Smooth muscle cell (in vitro differentiated cells): ENCODE measurements around the gene NAGK. TPM values are rescaled to one million over a fixed set of nuclear protein-coding genes. Genes with fewer than 3 reads are reported as not detected.

Experiments
- DNase-seq: peaks from one replicate; lab custom pipeline; 2025; ENCODE audit not compliant: unreplicated experiment; lab: John Stamatoyannopoulos, UW
- H2AFZ ChIP-seq: fragments of 200-600 bp; sonication (generic); 2 replicates; pipeline ENCODE4 v1.6.0; 2016; ENCODE audit warnings: antibody characterized with exemption, low read depth, mild to moderate bottlenecking
- H3F3A ChIP-seq: fragments of 200-600 bp; sonication (generic); 2 replicates; pipeline ENCODE4 v1.6.0; 2017; ENCODE audit warnings: antibody characterized with exemption, low read depth
- H3K27ac ChIP-seq: fragments of 200-600 bp; sonication (generic); 2 replicates; pipeline ENCODE4 v1.5.1; 2016; ENCODE audit warnings: low read depth, mild to moderate bottlenecking
- H3K27me3 ChIP-seq: fragments of 200-600 bp; sonication (generic); 2 replicates; pipeline ENCODE4 v1.6.1; 2016; ENCODE audit warnings: low read depth, mild to moderate bottlenecking
- H3K36me3 ChIP-seq: fragments of 200-600 bp; sonication (generic); 2 replicates; pipeline ENCODE4 v1.5.1; 2016; ENCODE audit warnings: low read depth
- H3K4me1 ChIP-seq: fragments of 200-600 bp; sonication (generic); 2 replicates; pipeline ENCODE4 v1.5.1; 2016; ENCODE audit warnings: low read depth
- H3K4me2 ChIP-seq: fragments of 200-600 bp; sonication (generic); 2 replicates; pipeline ENCODE4 v1.6.0; 2016; ENCODE audit warnings: mild to moderate bottlenecking
- H3K4me3 ChIP-seq: fragments of 200-600 bp; sonication (generic); 2 replicates; pipeline ENCODE4 v1.5.1; 2016; ENCODE audit warnings: mild to moderate bottlenecking
- H3K79me2 ChIP-seq: fragments of 200-600 bp; sonication (generic); 2 replicates; pipeline ENCODE4 v1.6.0; 2016; ENCODE audit warnings: low read depth, mild to moderate bottlenecking
- H3K9ac ChIP-seq: fragments of 200-600 bp; sonication (generic); 2 replicates; pipeline ENCODE4 v1.6.0; 2016; ENCODE audit warnings: low read depth
- H3K9me3 ChIP-seq: fragments of 200-600 bp; sonication (generic); replicated peaks from 2 replicates; pipeline ENCODE4 v1.5.1; 2016; ENCODE audit warnings: low read depth
- H4K20me1 ChIP-seq: fragments of 200-600 bp; sonication (generic); 2 replicates; pipeline ENCODE4 v1.6.0; 2016; ENCODE audit warnings: low read depth
- CTCF ChIP-seq: fragments of 200-600 bp; sonication (generic); IDR thresholded peaks from 2 replicates; pipeline ENCODE4 v1.5.1; 2017; ENCODE audit warnings: borderline replicate concordance, mild to moderate bottlenecking, antibody characterized with exemption; ENCODE audit not compliant: insufficient read depth, poor library complexity, severe bottlenecking
- WGBS: methylation state at CpG from one replicate; pipeline ENCODE4 v1.1.7; 2016; ENCODE audit warnings: low lambda C conversion rate; 5-methylcytosine and 5-hydroxymethylcytosine counted together
- polyA plus RNA-seq: library from polyadenylated mRNA; unstranded; fragments of >200 nt; fragmentation: Nextera tagmentation; extraction: Ambion mirVana; gene quantifications from 2 replicates; pipeline ENCODE4 v1.2.1, GENCODE V29; 2016
- total RNA-seq: library from RNA; depleted of rRNA; stranded (reverse); fragments of >200 nt; gene quantifications from 2 replicates; pipeline ENCODE4 v1.2.3, GENCODE V29; 2014

The NAGK gene
- total and polyA plus RNA-seq, 2 experiments from 2014 or later: 116 to 135 TPM

- Histone ChIP-seq H3K27ac (peak overlapping the region; percentile 65), H3F3A (peaks cover 5% of the 10 kb centered on the region), H3K9ac (peak overlapping the region; percentile 1), H3K36me3 (no peaks in the 10 kb centered on the region), H3K4me2 (peak overlapping the region; percentile 0), H2AFZ (peak overlapping the region; percentile 23), H3K27me3 (no peaks in the 10 kb centered on the region), H3K4me3 (no peak overlapping the region), H4K20me1 (peaks cover 6% of the 10 kb centered on the region), H3K4me1 (peaks cover 13% of the 10 kb centered on the region), H3K79me2 (peaks cover 13% of the 10 kb centered on the region), H3K9me3 (no peaks in the 10 kb centered on the region)
- DNase-seq: no peak
- WGBS: 66% methylated on average over 7 of the region's 7 CpGs
- TF ChIP-seq CTCF: no peak
These were observed 3.5 kb upstream of the NAGK start for GRCh38 chr2:71064754-71065621.

- no peaks in the 10 kb centered on the region for H3K9me3 ChIP-seq
- WGBS: 75% methylated on average over 3 of the region's 3 CpGs
- peak overlapping the region; percentile 89 for H3K27ac ChIP-seq
- H3K79me2 ChIP-seq: peaks cover 31% of the 10 kb centered on the region
- no peak overlapping the region for H3K9ac ChIP-seq
- H3K4me2 ChIP-seq: peak overlapping the region; percentile 98
- peaks cover 5% of the 10 kb centered on the region for H3F3A ChIP-seq
- no peak overlapping the region for H3K4me3 ChIP-seq
- no peaks in the 10 kb centered on the region for H3K36me3 ChIP-seq
- no peaks in the 10 kb centered on the region for H3K27me3 ChIP-seq
- TF ChIP-seq CTCF: no peak
- H3K4me1 ChIP-seq: peaks cover 13% of the 10 kb centered on the region
- DNase-seq: no peak
- no peak overlapping the region for H2AFZ ChIP-seq
- peaks cover 23% of the 10 kb centered on the region for H4K20me1 ChIP-seq
These were observed 1.6 kb upstream of the NAGK start for GRCh38 chr2:71066856-71067255.

- peaks cover 5% of the 10 kb centered on the region for H3F3A ChIP-seq
- H3K79me2 ChIP-seq: peaks cover 40% of the 10 kb centered on the region
- 8% methylated on average over 26 of the region's 26 CpGs for WGBS
- peak overlapping the region; percentile 89 for H3K27ac ChIP-seq
- peak overlapping the region; percentile 75 for H3K4me3 ChIP-seq
- peak overlapping the region; percentile 65 for H2AFZ ChIP-seq
- H4K20me1 ChIP-seq: peaks cover 31% of the 10 kb centered on the region
- H3K27me3 ChIP-seq: no peaks in the 10 kb centered on the region
- no peak for DNase-seq
- H3K9me3 ChIP-seq: no peaks in the 10 kb centered on the region
- H3K9ac ChIP-seq: peak overlapping the region; percentile 89
- no peaks in the 10 kb centered on the region for H3K36me3 ChIP-seq
- H3K4me2 ChIP-seq: peak overlapping the region; percentile 98
- H3K4me1 ChIP-seq: peaks cover 13% of the 10 kb centered on the region
- TF ChIP-seq CTCF: no peak
These were observed 756 bp upstream of the NAGK start for GRCh38 chr2:71067567-71068217.
